ENCODE data around the gene MKRN1.

DNA sequence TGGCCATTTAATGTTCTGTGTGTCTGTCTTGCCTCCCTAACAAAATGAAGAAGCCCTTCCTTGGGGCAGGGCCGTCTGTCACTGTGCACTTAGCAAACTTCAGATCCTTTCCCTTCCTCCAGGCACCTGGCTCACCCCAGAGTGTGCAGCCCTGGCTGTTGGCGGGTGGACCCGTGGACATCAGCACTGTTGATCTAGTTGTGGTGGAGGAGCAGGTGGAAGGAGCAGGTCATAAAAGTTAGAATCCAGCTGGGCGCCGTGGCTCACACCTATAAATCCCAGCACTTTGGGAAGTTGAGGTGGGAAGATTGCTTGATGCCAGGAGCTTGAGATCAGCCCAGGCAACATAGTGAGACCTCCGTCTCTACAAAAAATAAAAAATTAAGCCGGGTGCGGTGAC is 62.7 kb downstream of the MKRN1 start:
- TF ChIP-seq, protein P1, sequence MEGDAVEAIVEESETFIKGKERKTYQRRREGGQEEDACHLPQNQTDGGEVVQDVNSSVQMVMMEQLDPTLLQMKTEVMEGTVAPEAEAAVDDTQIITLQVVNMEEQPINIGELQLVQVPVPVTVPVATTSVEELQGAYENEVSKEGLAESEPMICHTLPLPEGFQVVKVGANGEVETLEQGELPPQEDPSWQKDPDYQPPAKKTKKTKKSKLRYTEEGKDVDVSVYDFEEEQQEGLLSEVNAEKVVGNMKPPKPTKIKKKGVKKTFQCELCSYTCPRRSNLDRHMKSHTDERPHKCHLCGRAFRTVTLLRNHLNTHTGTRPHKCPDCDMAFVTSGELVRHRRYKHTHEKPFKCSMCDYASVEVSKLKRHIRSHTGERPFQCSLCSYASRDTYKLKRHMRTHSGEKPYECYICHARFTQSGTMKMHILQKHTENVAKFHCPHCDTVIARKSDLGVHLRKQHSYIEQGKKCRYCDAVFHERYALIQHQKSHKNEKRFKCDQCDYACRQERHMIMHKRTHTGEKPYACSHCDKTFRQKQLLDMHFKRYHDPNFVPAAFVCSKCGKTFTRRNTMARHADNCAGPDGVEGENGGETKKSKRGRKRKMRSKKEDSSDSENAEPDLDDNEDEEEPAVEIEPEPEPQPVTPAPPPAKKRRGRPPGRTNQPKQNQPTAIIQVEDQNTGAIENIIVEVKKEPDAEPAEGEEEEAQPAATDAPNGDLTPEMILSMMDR (IDR thresholded peaks at IDR 0.05; ENCODE audit: poor library complexity), result no peak
- TF ChIP-seq EZH2 (IDR thresholded peaks at IDR 0.05; ENCODE audit: borderline replicate concordance) (no peak), EZH2phosphoT487 (IDR thresholded peaks at IDR 0.05; ENCODE audit: low read depth, severe bottlenecking, unreplicated experiment) (no peak)
